Caco-2 (cell line): Measurements from ENCODE around the gene ATE1. TPM values are rescaled to one million over a fixed set of nuclear protein-coding genes. Genes with fewer than 3 reads are reported as not detected.
A peak's percentile ranks its signal among the peaks of the same experiment; 100 is the strongest.

Experiments used
- BruUV-seq: library from RNA; stranded (reverse); fragments of 400-500 nt; replicated peaks from 2 replicates; lab custom pipeline; 2021; lab: Mats Ljungman, UMichigan
- CTCF ChIA-PET: fragments of 300-600 bp; sonication (Branson Sonifier 250); formaldehyde crosslinking; loops from one replicate; lab custom pipeline; 2022; ENCODE audit warnings: antibody characterized with exemption; lab: Charles Lee
- POLR2A ChIA-PET: fragments of 300-600 bp; sonication (Branson Sonifier 250); formaldehyde crosslinking; loops from one replicate; lab custom pipeline; 2022; ENCODE audit warnings: antibody characterized with exemption; lab: Charles Lee
- DNase-seq, 2 experiments: peaks; one replicate each; pipeline versions ENCODE4 v3.0.0 to v3.0.0-alpha.2; 2020 to 2022
- H3K27me3 ChIP-seq: replicated peaks from 2 replicates; pipeline ENCODE4 v1.6.0; 2011; ENCODE audit warnings: low read length; ENCODE audit not compliant: control insufficient read depth, insufficient read depth
- H3K36me3 ChIP-seq: 2 replicates; pipeline ENCODE4 v1.5.1; 2011; ENCODE audit warnings: low read length; ENCODE audit not compliant: control insufficient read depth, insufficient read depth
- H3K4me1 ChIP-seq: fragments of 250-450 bp; sonication (Bioruptor Pico); 2 replicates; pipeline ENCODE4 v1.5.1; 2020; ENCODE audit warnings: mild to moderate bottlenecking
- H3K4me3 ChIP-seq: 2 replicates; pipeline ENCODE4 v1.5.1; 2011; ENCODE audit warnings: low read depth, mild to moderate bottlenecking, control low read depth, low read length
- H3K9me3 ChIP-seq: fragments of 250-450 bp; sonication (Bioruptor Pico); 2 replicates; pipeline ENCODE4 v1.5.1; 2020; ENCODE audit warnings: mild to moderate bottlenecking, moderate library complexity
- H3K27ac Mint-ChIP-seq: one replicate; pipeline ENCODE4 v1.8.0; 2022; ENCODE audit warnings: mixed read lengths; ENCODE audit not compliant: unreplicated experiment
- H3K27me3 Mint-ChIP-seq: one replicate; pipeline ENCODE4 v1.8.0; 2022; ENCODE audit warnings: mixed read lengths; ENCODE audit not compliant: insufficient read depth, unreplicated experiment
- H3K36me3 Mint-ChIP-seq: one replicate; pipeline ENCODE4 v1.8.0; 2022; ENCODE audit warnings: mild to moderate bottlenecking, mixed read lengths; ENCODE audit not compliant: insufficient read depth, unreplicated experiment
- H3K4me1 Mint-ChIP-seq: one replicate; pipeline ENCODE4 v1.8.0; 2022; ENCODE audit warnings: low read depth, mixed read lengths; ENCODE audit not compliant: unreplicated experiment
- H3K4me3 Mint-ChIP-seq: one replicate; pipeline ENCODE4 v1.8.0; 2022; ENCODE audit warnings: mild to moderate bottlenecking, moderate library complexity, mixed read lengths; ENCODE audit not compliant: unreplicated experiment
- H3K9me3 Mint-ChIP-seq: one replicate; pipeline ENCODE4 v1.8.0; 2022; ENCODE audit warnings: mixed read lengths; ENCODE audit not compliant: unreplicated experiment
- intact Hi-C: fragments of 100-400 bp; cut with micrococcal nuclease; formaldehyde crosslinking; loops from one replicate; pipeline ENCODE4 v1.10.0; 2022; ENCODE audit not compliant: unreplicated experiment
- total RNA-seq: library from RNA; stranded (reverse); gene quantifications from 2 replicates; pipeline ENCODE4 v1.2.3, GENCODE V29; 2022
- TF ChIP-seq, protein P1 (sequence below), 2 experiments: fragments of 200-600 bp in 1 of 2; IDR thresholded peaks; 1 replicate in 1 of 2; 2 replicates in 1 of 2; pipeline versions ENCODE4 v1.5.1 to v1.8.0; 2011 to 2022; ENCODE audit warnings: antibody characterized with exemption in 1 of 2, control low read depth in 1 of 2, inconsistent platforms in 1 of 2, low read depth in 1 of 2, low read length in 1 of 2, mild to moderate bottlenecking in 1 of 2, moderate library complexity in 1 of 2; ENCODE audit not compliant: insufficient read depth in 1 of 2, severe bottlenecking in 1 of 2, unreplicated experiment in 1 of 2

ATE1 gene
- total RNA-seq, 1 experiment from 2014 or later: 75.2 TPM

DNA sequence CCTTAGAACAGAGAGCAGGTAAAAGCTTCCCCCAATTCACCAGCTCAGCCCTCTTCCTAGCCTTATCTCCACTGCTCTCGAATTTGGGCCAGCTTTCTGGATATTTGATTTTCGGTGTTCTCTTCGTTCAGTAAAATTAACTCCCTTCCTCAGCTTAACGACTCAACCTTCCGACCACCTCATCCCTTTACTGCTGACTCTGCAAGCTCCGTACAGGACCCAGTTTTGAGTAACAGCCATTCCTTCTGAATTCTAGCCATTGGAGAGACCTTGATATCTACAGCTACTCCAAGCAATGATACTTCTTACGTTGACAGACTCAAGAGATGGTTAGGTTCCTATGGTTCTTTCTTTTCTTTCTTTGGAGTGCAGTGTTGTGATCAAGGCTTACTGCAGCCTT is 65.8 kb downstream of the ATE1 start:
- H3K9me3 ChIP-seq: no peaks in the 10 kb centered on the region
- no peak overlapping the region for H3K4me3 ChIP-seq
- ChIA-PET POLR2A (no interaction called here), CTCF (no interaction called here)
- H3K4me1 Mint-ChIP-seq: no peaks in the 10 kb centered on the region
- H3K4me3 Mint-ChIP-seq: no peak overlapping the region
- H3K4me1 ChIP-seq: no peaks in the 10 kb centered on the region
- H3K36me3 ChIP-seq: peaks cover 11% of the 10 kb centered on the region
- H3K27me3 Mint-ChIP-seq: no peaks in the 10 kb centered on the region
- TF ChIP-seq, protein P1, sequence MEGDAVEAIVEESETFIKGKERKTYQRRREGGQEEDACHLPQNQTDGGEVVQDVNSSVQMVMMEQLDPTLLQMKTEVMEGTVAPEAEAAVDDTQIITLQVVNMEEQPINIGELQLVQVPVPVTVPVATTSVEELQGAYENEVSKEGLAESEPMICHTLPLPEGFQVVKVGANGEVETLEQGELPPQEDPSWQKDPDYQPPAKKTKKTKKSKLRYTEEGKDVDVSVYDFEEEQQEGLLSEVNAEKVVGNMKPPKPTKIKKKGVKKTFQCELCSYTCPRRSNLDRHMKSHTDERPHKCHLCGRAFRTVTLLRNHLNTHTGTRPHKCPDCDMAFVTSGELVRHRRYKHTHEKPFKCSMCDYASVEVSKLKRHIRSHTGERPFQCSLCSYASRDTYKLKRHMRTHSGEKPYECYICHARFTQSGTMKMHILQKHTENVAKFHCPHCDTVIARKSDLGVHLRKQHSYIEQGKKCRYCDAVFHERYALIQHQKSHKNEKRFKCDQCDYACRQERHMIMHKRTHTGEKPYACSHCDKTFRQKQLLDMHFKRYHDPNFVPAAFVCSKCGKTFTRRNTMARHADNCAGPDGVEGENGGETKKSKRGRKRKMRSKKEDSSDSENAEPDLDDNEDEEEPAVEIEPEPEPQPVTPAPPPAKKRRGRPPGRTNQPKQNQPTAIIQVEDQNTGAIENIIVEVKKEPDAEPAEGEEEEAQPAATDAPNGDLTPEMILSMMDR (IDR thresholded peaks at IDR 0.05; ENCODE audit: insufficient read depth in 1 of 2, low read depth in 1 of 2, low read length in 1 of 2, severe bottlenecking in 1 of 2, unreplicated experiment in 1 of 2): no peak
- BruUV-seq: no TSS peak
- intact Hi-C loops: no loop called here
- peaks cover 47% of the 10 kb centered on the region for H3K36me3 Mint-ChIP-seq
- no peaks in the 10 kb centered on the region for H3K27me3 ChIP-seq
- H3K9me3 Mint-ChIP-seq: peaks cover 11% of the 10 kb centered on the region
- no peak for DNase-seq
- H3K27ac Mint-ChIP-seq: no peak overlapping the region

DNA sequence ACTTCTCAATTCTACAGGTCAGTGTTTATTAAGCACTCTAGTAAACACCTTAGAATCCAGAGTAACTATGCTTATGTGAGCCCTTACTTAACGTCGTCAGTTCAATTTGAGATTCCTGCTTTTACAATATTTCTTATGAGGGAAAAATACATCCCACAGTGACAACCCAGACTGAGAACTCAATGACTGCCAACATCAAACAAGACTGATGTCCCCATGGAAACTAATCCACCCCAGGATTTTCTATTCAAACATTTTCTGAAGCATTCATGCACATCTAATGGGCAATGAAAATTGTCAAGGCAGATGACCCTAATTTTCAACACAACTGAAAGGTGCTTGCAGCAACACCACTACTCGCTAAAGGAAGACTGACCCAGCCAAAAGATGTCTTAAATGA is 67.0 kb downstream of the ATE1 start:
- H3K4me3 Mint-ChIP-seq: no peak overlapping the region
- BruUV-seq: no TSS peak
- no peak overlapping the region for H3K27ac Mint-ChIP-seq
- H3K36me3 Mint-ChIP-seq: peaks cover 54% of the 10 kb centered on the region
- H3K4me1 ChIP-seq: no peaks in the 10 kb centered on the region
- H3K9me3 Mint-ChIP-seq: peaks cover 12% of the 10 kb centered on the region
- intact Hi-C loops: no loop called here
- H3K4me3 ChIP-seq: no peak overlapping the region
- TF ChIP-seq, protein P1 (IDR thresholded peaks at IDR 0.05; ENCODE audit: insufficient read depth in 1 of 2, low read depth in 1 of 2, low read length in 1 of 2, severe bottlenecking in 1 of 2, unreplicated experiment in 1 of 2): no peak
- DNase-seq: no peak
- H3K27me3 ChIP-seq: no peaks in the 10 kb centered on the region
- H3K36me3 ChIP-seq: peaks cover 9% of the 10 kb centered on the region
- H3K9me3 ChIP-seq: no peaks in the 10 kb centered on the region; the same call in 1 of the 2 replicates
- CTCF ChIA-PET: no interaction called here
- no peaks in the 10 kb centered on the region for H3K4me1 Mint-ChIP-seq
- H3K27me3 Mint-ChIP-seq: no peaks in the 10 kb centered on the region
- POLR2A ChIA-PET: no interaction called here

DNA sequence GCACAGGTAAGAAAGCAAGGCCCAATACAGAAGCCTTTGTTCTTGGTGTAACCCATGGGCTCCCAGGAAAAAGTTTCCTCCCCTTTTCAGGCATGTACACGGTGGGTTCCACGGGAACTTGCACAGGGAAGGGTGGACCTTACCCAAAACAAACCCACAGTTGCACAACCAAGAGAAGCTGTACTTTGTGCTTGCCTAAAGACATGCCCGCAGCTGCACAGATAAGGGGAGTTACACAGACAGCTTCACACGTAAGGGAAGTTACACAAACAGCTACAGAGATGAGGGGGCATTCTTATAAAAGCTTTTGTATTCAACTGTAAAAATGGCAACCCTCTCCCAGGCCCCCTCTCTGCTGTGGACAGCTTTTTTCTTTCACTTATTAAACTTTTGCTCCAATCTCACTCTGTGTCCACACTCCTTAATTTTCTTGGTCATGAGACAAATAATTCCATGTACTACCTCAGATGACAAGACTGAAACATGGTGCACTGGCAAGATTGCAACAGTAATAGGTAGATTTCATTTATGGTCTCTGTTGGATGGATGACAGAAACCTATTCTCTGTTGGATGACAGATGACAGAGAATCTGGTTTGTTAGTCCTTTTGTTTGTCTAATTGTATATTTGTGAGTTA is 72.9 kb downstream of the ATE1 start:
- Mint-ChIP-seq H3K36me3 (peaks cover 54% of the 10 kb centered on the region), H3K4me3 (no peak overlapping the region), H3K9me3 (peaks cover 12% of the 10 kb centered on the region), H3K27ac (no peak overlapping the region), H3K27me3 (no peaks in the 10 kb centered on the region), H3K4me1 (no peaks in the 10 kb centered on the region)
- BruUV-seq: no TSS peak
- intact Hi-C loops: no loop called here
- TF ChIP-seq, protein P1 (IDR thresholded peaks at IDR 0.05; ENCODE audit: insufficient read depth in 1 of 2, low read depth in 1 of 2, low read length in 1 of 2, severe bottlenecking in 1 of 2, unreplicated experiment in 1 of 2): no peak
- CTCF ChIA-PET: interaction anchor here (1.2 kb wide), 1 partner anchor 10 kb away, joined by 6 read pairs; no protein-coding TSS in a partner anchor
- H3K36me3 ChIP-seq: peaks cover 4% of the 10 kb centered on the region; the same call in 1 of the 2 replicates
- H3K4me1 ChIP-seq: peaks cover 6% of the 10 kb centered on the region
- no peaks in the 10 kb centered on the region for H3K27me3 ChIP-seq
- POLR2A ChIA-PET: no interaction called here
- DNase-seq: peak; percentile 41 to 45
- H3K4me3 ChIP-seq: no peak overlapping the region
- peaks cover 15% of the 10 kb centered on the region for H3K9me3 ChIP-seq
